Liver (tissue), 9 donors: ENCODE measurements around the gene TEKTIP1. TPM values are rescaled to one million over a fixed set of nuclear protein-coding genes. Genes with fewer than 3 reads are reported as not detected.

Source experiments
- DNase-seq: peaks from one replicate; pipeline ENCODE4 v3.0.0-alpha.2; 2017; ENCODE audit warnings: low spot score
- H3K27ac ChIP-seq, 2 donors: one replicate each; pipeline ENCODE4 v1.7.0; 2013; ENCODE audit warnings: inconsistent platforms in 2 of 2, low read length in 2 of 2, control low read depth in 1 of 2, low read depth in 1 of 2, mild to moderate bottlenecking in 1 of 2
- H3K27me3 ChIP-seq, 4 donors: one replicate each; pipeline versions ENCODE4 v1.6.1 to v1.7.0; 2013; ENCODE audit warnings: low read length in 3 of 4, inconsistent platforms in 1 of 4, mild to moderate bottlenecking in 1 of 4, moderate library complexity in 1 of 4; ENCODE audit not compliant: control insufficient read depth in 4 of 4, insufficient read depth in 4 of 4
- H3K36me3 ChIP-seq, 4 donors: one replicate each; pipeline versions ENCODE4 v1.6.1 to v1.7.0; 2013; ENCODE audit warnings: low read length in 3 of 4, mild to moderate bottlenecking in 3 of 4, low read depth in 1 of 4, moderate library complexity in 1 of 4; ENCODE audit not compliant: control insufficient read depth in 4 of 4, insufficient read depth in 3 of 4
- H3K4me1 ChIP-seq, 4 donors: one replicate each; pipeline versions ENCODE4 v1.6.1 to v1.7.0; 2013; ENCODE audit warnings: low read length in 3 of 4, mild to moderate bottlenecking in 3 of 4, moderate library complexity in 1 of 4; ENCODE audit not compliant: control insufficient read depth in 4 of 4, insufficient read depth in 4 of 4
- H3K4me3 ChIP-seq, 3 donors: one replicate each; pipeline versions ENCODE4 v1.6.1 to v1.7.0; 2013; ENCODE audit warnings: low read length in 3 of 3, control low read depth in 1 of 3, low read depth in 1 of 3, mild to moderate bottlenecking in 1 of 3
- H3K9ac ChIP-seq, 2 donors: one replicate each; pipeline ENCODE4 v1.7.0; 2013; ENCODE audit warnings: low read length in 2 of 2, mild to moderate bottlenecking in 2 of 2, moderate library complexity in 2 of 2, control low read depth in 1 of 2, low read depth in 1 of 2
- H3K9me3 ChIP-seq, 4 donors: one replicate each; pipeline versions ENCODE4 v1.6.1 to v1.7.0; 2013; ENCODE audit warnings: low read length in 3 of 4; ENCODE audit not compliant: control insufficient read depth in 4 of 4
- ATF3 ChIP-seq: IDR thresholded peaks from 2 replicates; pipeline ENCODE4 v1.6.1; 2016; ENCODE audit warnings: antibody characterized with exemption
- EGR1 ChIP-seq, 2 donors: IDR thresholded peaks; 2 replicates each; pipeline ENCODE4 v1.6.1; 2016 to 2018; ENCODE audit warnings: antibody characterized with exemption in 2 of 2, low read depth in 2 of 2
- FOXA1 ChIP-seq: IDR thresholded peaks from 2 replicates; pipeline ENCODE4 v1.6.1; 2016; ENCODE audit warnings: antibody characterized with exemption
- FOXA2 ChIP-seq: IDR thresholded peaks from 2 replicates; pipeline ENCODE4 v1.6.1; 2016; ENCODE audit warnings: antibody characterized with exemption
- HNF4A ChIP-seq, 2 donors: conservative IDR thresholded peaks; 2 replicates each; pipeline ENCODE4 v1.6.1; 2016; ENCODE audit warnings: antibody characterized with exemption in 2 of 2, mild to moderate bottlenecking in 2 of 2
- HNF4G ChIP-seq: IDR thresholded peaks from 2 replicates; pipeline ENCODE4 v1.6.1; 2016; ENCODE audit warnings: antibody characterized with exemption
- JUND ChIP-seq, 2 donors: IDR thresholded peaks; 2 replicates each; pipeline ENCODE4 v1.6.1; 2016; ENCODE audit warnings: antibody characterized with exemption in 2 of 2
- NR2F2 ChIP-seq: IDR thresholded peaks from 2 replicates; pipeline ENCODE4 v1.6.1; 2016; ENCODE audit warnings: antibody characterized with exemption
- RAD21 ChIP-seq, 2 donors: IDR thresholded peaks; 2 replicates each; pipeline ENCODE4 v1.6.1; 2016; ENCODE audit warnings: antibody characterized with exemption in 2 of 2, mild to moderate bottlenecking in 2 of 2
- RXRA ChIP-seq, 2 donors: IDR thresholded peaks; 2 replicates each; pipeline ENCODE4 v1.6.1; 2017 to 2018; ENCODE audit warnings: antibody characterized with exemption in 2 of 2, mild to moderate bottlenecking in 1 of 2
- SP1 ChIP-seq: IDR thresholded peaks from 2 replicates; pipeline ENCODE4 v1.6.1; 2018; ENCODE audit warnings: antibody characterized with exemption, mild to moderate bottlenecking
- TAF1 ChIP-seq: conservative IDR thresholded peaks from 2 replicates; pipeline ENCODE4 v1.6.1; 2016; ENCODE audit warnings: antibody characterized with exemption, mild to moderate bottlenecking
- YY1 ChIP-seq: IDR thresholded peaks from 2 replicates; pipeline ENCODE4 v1.6.1; 2016; ENCODE audit warnings: antibody characterized with exemption, mild to moderate bottlenecking
- WGBS: extraction: QIAGEN DNeasy Blood & Tissue Kit; methylation state at CpG from one replicate; pipeline ENCODE4 v1.1.7; 2013; 5-methylcytosine and 5-hydroxymethylcytosine counted together
- polyA plus RNA-seq, 2 donors: library from polyadenylated mRNA; stranded (reverse) in 1 of 2; unstranded in 1 of 2; fragments of 200-250 nt in 1 of 2; fragments of >200 nt in 1 of 2; fragmentation: Nextera tagmentation in 1 of 2; extraction: Ambion mirVana in 1 of 2; gene quantifications; one replicate each; pipeline versions ENCODE4 v1.2.1 to v1.2.3, GENCODE V29; 2013 to 2015
- total RNA-seq, 2 donors: library from RNA; depleted of rRNA; stranded (reverse); fragments of >200 nt; gene quantifications; one replicate each; pipeline ENCODE4 v1.2.3, GENCODE V29; 2014
- TF ChIP-seq, protein P1 (sequence below): IDR thresholded peaks from 2 replicates; pipeline ENCODE4 v1.6.1; 2016; ENCODE audit warnings: antibody characterized with exemption, mild to moderate bottlenecking
- TF ChIP-seq, protein P2 (sequence below): IDR thresholded peaks from 2 replicates; pipeline ENCODE4 v1.6.1; 2016; ENCODE audit warnings: antibody characterized with exemption
- TF ChIP-seq, protein P3 (sequence below): IDR thresholded peaks from 2 replicates; pipeline ENCODE4 v1.6.1; 2016; ENCODE audit warnings: antibody characterized with exemption
- TF ChIP-seq, protein P4 (sequence below): fragments of 150-350 bp; IDR thresholded peaks from 2 replicates; pipeline ENCODE4 v1.5.1; 2017; ENCODE audit warnings: improper control_type of control experiment, low read depth, low read length; ENCODE audit not compliant: missing input control
- donor health status: healthy.
- donor health status: healthy.
- donor health status: healthy.
- donor health status: healthy.
- donor health status: healthy.

Gene TEKTIP1
- total and polyA plus RNA-seq, 4 donors: 0.17 TPM; not detected in 3

DNA sequence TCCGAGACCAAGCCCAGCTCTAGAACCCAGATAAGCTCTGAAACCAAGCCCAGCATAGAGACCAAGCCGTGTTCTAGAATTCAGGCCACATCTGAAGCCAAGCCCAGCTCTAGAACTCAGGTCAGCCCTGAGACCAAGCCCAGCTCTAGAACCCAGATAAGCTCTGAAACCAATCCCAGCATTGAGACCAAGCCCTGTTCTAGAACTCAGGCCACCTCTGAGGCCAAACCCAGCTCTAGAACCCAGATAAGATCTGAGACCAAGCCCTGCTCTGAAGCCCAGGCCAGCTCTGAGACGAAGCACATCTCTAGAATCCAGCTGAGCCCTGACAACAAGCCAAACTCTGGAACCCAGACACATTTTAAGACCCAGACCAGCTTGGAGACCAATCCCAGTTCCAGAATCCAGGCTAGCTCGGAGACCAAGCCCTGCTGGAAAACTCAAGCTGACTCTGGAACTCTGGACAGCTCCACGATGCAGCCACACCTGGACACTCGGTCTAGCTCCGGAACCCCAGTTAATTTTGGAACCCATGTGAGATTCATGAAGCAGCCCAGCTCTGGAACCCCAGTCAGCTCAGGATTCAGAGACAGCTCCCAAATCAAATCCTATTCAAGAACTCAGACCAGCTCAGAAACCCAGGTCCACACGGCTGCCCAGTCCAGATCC is 52.2 kb downstream of the TEKTIP1 start:
- Histone ChIP-seq H3K9me3 (no peaks in the 10 kb centered on the region), H3K27ac (no peak overlapping the region), H3K27me3 (no peaks in the 10 kb centered on the region), H3K9ac (no peak overlapping the region), H3K4me3 (no peak overlapping the region), H3K4me1 (peaks cover 0 to 6% (median 3%) of the 10 kb centered on the region in 4 donors), H3K36me3 (no peaks in the 10 kb centered on the region)
- WGBS: 95% methylated on average over 8 of the region's 8 CpGs
- no peak for TF ChIP-seq YY1
- no peak for TF ChIP-seq SP1
- TF ChIP-seq NR2F2: no peak
- TF ChIP-seq RAD21 (IDR thresholded peaks at IDR 0.05): no peak
- no peak for TF ChIP-seq TAF1
- TF ChIP-seq JUND (IDR thresholded peaks at IDR 0.05): no peak
- TF ChIP-seq FOXA1: no peak
- TF ChIP-seq HNF4G: no peak
- no peak for TF ChIP-seq FOXA2
- no peak for TF ChIP-seq RXRA (IDR thresholded peaks at IDR 0.05)
- no peak for TF ChIP-seq HNF4A (conservative IDR thresholded peaks at IDR 0.05)
- TF ChIP-seq ATF3: no peak
- no peak for TF ChIP-seq EGR1 (IDR thresholded peaks at IDR 0.05; ENCODE audit: low read depth in 2 of 2)
- no peak for DNase-seq

DNA sequence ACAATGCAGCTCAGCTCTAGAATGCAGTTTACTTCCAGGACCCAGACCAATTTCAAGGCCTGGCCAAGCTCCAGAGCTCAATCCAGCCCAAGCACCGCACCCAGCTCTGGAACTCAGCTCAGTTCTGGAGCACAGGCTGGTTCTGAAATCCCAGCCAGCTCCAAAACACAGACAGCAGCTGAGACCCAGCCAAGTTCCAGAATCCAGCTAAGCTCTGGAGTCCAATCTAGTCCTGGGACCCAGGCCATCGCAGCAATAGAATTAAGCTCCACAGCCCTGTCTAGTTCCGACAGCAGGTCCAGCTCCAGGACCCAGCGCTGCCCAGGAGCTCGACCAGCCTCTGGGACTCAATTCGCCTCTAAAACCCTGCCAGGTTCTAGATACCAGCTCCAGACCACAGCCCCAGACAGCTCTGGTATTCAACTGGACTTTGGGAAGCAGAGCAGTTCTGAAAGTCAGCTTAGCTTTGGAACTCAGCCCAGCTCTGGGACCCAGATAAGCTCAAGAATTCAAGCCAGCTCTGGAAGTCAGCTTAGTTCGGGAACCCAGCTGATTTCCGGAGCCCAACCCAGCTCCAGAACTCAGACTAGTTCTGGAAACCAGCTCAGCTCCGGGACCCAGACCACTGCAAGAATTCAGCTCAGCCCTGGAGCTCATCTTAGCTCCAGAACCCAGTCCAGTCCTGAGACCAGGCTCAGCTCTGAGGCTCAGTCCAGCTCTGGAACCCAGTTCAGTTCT is 53.1 kb downstream of the TEKTIP1 start:
- DNase-seq: no peak
- Histone ChIP-seq H3K9me3 (no peaks in the 10 kb centered on the region), H3K4me3 (no peak overlapping the region), H3K27ac (peak overlapping the region in 1 of 2 donors; percentile 12), H3K27me3 (no peaks in the 10 kb centered on the region), H3K9ac (no peak overlapping the region), H3K36me3 (no peaks in the 10 kb centered on the region), H3K4me1 (peaks cover 0 to 6% (median 3%) of the 10 kb centered on the region in 4 donors)
- no peak for TF ChIP-seq NR2F2
- peak; percentile 37 for TF ChIP-seq SP1
- no peak for TF ChIP-seq HNF4G
- TF ChIP-seq HNF4A (conservative IDR thresholded peaks at IDR 0.05): peak; percentile 18 to 35
- 55% methylated on average over 9 of the region's 9 CpGs for WGBS

GRCh38 chr19:3593156-3593555 is 54.2 kb downstream of the TEKTIP1 start:
- Histone ChIP-seq H3K9ac (no peak overlapping the region), H3K4me3 (no peak overlapping the region), H3K9me3 (no peaks in the 10 kb centered on the region), H3K4me1 (peaks cover 0 to 6% (median 3%) of the 10 kb centered on the region in 4 donors), H3K27me3 (no peaks in the 10 kb centered on the region), H3K27ac (no peak overlapping the region), H3K36me3 (no peaks in the 10 kb centered on the region)
- 52% methylated on average over 11 of the region's 11 CpGs for WGBS
- DNase-seq: no peak
- TF ChIP-seq, protein P1, sequence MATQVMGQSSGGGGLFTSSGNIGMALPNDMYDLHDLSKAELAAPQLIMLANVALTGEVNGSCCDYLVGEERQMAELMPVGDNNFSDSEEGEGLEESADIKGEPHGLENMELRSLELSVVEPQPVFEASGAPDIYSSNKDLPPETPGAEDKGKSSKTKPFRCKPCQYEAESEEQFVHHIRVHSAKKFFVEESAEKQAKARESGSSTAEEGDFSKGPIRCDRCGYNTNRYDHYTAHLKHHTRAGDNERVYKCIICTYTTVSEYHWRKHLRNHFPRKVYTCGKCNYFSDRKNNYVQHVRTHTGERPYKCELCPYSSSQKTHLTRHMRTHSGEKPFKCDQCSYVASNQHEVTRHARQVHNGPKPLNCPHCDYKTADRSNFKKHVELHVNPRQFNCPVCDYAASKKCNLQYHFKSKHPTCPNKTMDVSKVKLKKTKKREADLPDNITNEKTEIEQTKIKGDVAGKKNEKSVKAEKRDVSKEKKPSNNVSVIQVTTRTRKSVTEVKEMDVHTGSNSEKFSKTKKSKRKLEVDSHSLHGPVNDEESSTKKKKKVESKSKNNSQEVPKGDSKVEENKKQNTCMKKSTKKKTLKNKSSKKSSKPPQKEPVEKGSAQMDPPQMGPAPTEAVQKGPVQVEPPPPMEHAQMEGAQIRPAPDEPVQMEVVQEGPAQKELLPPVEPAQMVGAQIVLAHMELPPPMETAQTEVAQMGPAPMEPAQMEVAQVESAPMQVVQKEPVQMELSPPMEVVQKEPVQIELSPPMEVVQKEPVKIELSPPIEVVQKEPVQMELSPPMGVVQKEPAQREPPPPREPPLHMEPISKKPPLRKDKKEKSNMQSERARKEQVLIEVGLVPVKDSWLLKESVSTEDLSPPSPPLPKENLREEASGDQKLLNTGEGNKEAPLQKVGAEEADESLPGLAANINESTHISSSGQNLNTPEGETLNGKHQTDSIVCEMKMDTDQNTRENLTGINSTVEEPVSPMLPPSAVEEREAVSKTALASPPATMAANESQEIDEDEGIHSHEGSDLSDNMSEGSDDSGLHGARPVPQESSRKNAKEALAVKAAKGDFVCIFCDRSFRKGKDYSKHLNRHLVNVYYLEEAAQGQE: no peak
- no peak for TF ChIP-seq TAF1
- TF ChIP-seq, protein P2, sequence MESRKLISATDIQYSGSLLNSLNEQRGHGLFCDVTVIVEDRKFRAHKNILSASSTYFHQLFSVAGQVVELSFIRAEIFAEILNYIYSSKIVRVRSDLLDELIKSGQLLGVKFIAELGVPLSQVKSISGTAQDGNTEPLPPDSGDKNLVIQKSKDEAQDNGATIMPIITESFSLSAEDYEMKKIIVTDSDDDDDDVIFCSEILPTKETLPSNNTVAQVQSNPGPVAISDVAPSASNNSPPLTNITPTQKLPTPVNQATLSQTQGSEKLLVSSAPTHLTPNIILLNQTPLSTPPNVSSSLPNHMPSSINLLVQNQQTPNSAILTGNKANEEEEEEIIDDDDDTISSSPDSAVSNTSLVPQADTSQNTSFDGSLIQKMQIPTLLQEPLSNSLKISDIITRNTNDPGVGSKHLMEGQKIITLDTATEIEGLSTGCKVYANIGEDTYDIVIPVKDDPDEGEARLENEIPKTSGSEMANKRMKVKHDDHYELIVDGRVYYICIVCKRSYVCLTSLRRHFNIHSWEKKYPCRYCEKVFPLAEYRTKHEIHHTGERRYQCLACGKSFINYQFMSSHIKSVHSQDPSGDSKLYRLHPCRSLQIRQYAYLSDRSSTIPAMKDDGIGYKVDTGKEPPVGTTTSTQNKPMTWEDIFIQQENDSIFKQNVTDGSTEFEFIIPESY: no peak
- TF ChIP-seq HNF4G: no peak
- TF ChIP-seq, protein P3, sequence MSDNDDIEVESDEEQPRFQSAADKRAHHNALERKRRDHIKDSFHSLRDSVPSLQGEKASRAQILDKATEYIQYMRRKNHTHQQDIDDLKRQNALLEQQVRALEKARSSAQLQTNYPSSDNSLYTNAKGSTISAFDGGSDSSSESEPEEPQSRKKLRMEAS: no peak
- TF ChIP-seq, protein P4, sequence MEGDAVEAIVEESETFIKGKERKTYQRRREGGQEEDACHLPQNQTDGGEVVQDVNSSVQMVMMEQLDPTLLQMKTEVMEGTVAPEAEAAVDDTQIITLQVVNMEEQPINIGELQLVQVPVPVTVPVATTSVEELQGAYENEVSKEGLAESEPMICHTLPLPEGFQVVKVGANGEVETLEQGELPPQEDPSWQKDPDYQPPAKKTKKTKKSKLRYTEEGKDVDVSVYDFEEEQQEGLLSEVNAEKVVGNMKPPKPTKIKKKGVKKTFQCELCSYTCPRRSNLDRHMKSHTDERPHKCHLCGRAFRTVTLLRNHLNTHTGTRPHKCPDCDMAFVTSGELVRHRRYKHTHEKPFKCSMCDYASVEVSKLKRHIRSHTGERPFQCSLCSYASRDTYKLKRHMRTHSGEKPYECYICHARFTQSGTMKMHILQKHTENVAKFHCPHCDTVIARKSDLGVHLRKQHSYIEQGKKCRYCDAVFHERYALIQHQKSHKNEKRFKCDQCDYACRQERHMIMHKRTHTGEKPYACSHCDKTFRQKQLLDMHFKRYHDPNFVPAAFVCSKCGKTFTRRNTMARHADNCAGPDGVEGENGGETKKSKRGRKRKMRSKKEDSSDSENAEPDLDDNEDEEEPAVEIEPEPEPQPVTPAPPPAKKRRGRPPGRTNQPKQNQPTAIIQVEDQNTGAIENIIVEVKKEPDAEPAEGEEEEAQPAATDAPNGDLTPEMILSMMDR: no peak
- no peak for TF ChIP-seq RXRA (IDR thresholded peaks at IDR 0.05)
- TF ChIP-seq HNF4A (conservative IDR thresholded peaks at IDR 0.05): no peak
